ENCODE data around the gene TRIOBP.

TRIOBP gene

GRCh38 chr22:37806409-37807333 is 109.8 kb downstream of the TRIOBP start:
- DNase-seq (ENCODE audit: low spot score), result no peak

DNA sequence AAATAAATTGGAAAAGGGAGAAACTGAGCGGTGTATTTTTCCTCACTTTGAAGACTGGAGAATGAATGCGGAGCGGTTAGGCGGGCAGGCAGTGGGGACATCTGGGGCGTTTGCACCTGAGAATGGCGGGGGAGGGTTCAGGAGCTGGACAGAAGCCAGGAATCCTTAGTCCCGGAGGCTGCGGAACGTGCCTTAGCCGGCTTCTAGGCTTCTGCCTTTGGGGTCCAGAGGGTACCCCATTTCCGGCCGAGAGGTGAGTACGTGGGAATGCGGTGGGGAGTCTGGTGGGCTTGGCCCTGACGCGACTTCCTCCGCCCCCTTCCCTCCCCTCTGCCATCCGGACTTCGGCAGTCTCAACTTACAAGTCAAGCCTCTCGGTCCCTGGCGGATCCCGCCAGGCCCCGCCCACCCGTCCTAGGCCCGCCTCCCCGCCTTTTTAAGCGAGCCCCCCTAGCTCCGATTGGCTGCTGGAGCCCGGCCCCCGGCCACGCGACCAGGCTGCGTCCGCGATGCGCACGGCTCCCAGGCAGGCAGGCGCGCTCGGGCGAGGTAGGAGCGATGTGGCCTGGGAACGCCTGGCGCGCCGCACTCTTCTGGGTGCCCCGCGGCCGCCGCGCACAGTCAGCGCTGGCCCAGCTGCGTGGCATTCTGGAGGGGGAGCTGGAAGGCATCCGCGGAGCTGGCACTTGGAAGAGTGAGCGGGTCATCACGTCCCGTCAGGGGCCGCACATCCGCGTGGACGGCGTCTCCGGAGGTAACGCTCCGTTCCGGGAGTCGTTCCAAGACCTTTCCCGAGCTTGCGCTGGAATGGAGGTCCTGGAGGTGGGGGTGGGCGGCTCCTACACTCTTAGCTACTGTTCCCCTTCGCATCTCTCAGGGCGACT is 110.8 kb downstream of the TRIOBP start, which contains the start of gene GCAT:
GCAT (plus strand) TSS at position 525 of the 884 bp plus-strand sequence; CDS start at position 559, 34 bp downstream.
- peak; percentile 98 for DNase-seq (ENCODE audit: low spot score)

DNA sequence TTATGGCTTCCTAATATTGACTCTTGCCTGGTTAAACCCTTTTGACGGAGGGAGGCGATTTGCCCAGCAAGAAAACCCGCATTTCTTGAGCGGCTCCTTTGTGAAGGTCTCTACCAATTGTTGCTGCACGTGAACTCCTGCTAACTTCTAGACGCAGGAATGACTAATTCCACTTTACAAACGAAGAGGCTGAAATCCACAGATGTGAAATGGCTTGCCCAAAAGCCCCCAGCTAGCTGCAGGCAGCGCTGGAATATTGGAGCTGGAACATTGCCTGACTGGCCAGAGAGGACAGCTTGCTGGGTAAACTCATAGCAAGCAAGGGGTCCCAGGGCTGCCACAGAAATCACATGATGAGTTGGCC is 111.4 kb downstream of the TRIOBP start:
- no peak for DNase-seq (ENCODE audit: low spot score)

DNA sequence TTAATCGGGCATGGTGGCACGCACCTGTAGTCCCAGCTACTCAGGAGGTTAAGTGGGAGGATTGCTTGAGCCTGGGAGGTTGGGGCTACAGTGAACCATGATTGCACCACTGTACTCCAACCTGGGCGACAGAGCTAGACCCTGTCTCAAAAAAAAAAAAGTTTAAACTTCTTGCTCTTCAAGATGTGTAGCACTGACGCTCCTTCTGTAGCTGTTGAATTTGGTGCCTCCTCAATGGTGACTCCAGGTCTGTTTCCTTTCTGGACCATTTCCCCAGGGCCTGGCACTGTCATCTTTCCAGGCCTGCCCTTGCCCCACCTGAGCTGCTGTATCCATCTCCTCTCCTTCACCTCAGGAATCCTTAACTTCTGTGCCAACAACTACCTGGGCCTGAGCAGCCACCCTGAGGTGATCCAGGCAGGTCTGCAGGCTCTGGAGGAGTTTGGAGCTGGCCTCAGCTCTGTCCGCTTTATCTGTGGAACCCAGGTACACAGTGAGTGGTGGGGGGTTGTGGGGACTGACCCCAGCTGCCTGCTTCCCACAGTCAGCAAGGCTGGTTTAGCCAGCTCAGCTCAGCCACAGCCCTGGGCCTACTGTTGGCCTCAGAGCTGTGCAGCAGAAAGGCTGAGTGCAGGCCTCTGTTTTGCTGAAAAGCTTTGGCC is 113.0 kb downstream of the TRIOBP start:
- DNase-seq (ENCODE audit: low spot score), result no peak

- DNase-seq (ENCODE audit: low spot score), result no peak
Observed at GRCh38 chr22:37811867-37812266, 115.0 kb downstream of the TRIOBP start.

- no peak for DNase-seq (ENCODE audit: low spot score)
Observed at GRCh38 chr22:37812869-37813678, 116.2 kb downstream of the TRIOBP start.

GRCh38 chr22:37815593-37815992 is 118.7 kb downstream of the TRIOBP start:
- DNase-seq (ENCODE audit: low spot score), result no peak

GRCh38 chr22:37816543-37817180 is 119.8 kb downstream of the TRIOBP start:
- DNase-seq (ENCODE audit: low spot score), result no peak

GRCh38 chr22:37817705-37818408 is 121.0 kb downstream of the TRIOBP start:
- peak; percentile 92 for DNase-seq (ENCODE audit: low spot score)

GRCh38 chr22:37818409-37819104 is 121.7 kb downstream of the TRIOBP start:
- DNase-seq (ENCODE audit: low spot score), result peak; percentile 88

DNA sequence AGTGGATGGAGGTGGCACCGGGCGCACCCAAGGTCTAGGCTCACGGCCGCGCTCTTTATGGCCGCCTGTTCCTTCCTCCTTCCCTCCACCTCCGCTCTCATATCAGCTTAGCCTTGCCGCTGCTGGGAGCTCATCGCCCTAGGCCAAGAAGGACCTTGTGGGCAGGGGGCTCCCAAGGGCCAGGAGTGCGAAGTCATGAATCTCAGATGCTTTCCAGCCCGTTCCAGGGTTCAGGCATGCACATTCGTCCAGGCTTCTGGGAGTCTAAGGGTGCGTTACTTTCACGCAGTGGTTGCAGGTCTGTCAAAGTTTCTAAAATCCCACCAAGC is 122.2 kb downstream of the TRIOBP start:
- no peak for DNase-seq (ENCODE audit: low spot score)

- DNase-seq (ENCODE audit: low spot score), result no peak
Observed at GRCh38 chr22:37820350-37820749, 123.5 kb downstream of the TRIOBP start.

DNA sequence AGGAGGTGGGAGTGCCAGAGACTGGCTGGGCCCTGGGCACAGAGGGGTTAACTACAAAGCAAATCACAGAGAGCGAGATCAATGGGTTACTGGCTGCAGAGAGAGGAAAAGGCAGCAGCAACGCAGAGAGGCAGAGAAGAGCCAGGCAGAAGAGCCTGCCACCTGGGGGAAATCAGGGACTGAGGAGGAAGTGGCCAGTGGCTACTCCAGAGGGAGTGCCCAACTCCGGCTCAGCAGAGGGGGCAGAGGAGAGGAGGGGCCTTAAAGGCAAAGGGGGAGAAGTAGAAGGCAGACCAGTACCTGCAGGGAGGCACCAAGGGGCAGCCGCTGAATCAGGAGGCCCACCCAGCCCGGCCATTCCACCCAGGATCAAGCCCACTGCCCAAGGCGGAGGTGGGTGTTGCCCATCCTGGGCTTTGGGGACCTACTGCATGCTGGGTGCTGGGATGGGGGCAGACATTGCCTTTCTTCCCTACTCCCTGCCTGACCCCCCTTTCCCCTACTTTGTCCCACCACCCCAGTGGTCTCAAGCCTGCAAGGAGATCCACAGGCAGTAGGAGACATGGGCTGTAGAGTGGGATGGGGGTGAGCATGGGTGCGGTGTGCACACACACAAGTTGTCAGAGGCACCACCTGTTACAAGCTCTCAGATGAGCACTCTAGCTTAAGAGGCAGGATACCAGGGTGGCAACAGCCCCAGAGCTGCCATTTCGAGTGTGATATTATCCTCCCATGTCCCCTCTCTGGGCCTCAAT is 125.4 kb downstream of the TRIOBP start:
- no peak for DNase-seq (ENCODE audit: low spot score)

DNA sequence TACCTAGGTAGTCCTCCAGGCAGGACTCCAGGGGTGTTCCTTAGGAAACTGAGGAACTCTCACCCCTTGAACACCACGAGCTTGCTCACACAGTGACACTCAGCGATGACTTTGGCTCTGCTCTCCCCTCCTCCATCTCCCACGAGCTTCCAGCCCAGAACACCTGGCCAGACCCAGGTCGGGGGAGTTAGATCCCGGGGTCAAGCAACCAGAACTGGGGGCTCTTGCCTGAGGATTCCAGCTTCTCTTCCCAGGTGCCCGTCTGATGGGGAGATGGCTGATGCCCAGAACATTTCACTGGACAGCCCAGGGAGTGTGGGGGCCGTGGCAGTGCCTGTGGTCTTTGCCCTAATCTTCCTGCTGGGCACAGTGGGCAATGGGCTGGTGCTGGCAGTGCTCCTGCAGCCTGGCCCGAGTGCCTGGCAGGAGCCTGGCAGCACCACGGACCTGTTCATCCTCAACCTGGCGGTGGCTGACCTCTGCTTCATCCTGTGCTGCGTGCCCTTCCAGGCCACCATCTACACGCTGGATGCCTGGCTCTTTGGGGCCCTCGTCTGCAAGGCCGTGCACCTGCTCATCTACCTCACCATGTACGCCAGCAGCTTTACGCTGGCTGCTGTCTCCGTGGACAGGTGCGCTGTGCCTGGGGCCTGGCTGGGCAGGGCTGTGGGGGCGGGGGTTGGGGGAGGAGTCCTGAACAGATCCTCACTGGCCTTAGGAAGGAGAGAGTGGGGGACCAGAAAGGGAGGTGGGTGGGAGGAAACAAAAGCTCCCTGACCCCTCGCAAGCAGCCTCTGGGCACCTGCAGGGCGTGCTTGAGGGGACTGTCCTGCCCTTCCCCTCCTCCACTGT is 126.5 kb downstream of the TRIOBP start, which contains the start of gene GALR3:
GALR3 (plus strand) TSS at position 249 of the 852 bp plus-strand sequence; CDS start at position 274, 25 bp downstream.
- no peak for DNase-seq (ENCODE audit: low spot score)

DNA sequence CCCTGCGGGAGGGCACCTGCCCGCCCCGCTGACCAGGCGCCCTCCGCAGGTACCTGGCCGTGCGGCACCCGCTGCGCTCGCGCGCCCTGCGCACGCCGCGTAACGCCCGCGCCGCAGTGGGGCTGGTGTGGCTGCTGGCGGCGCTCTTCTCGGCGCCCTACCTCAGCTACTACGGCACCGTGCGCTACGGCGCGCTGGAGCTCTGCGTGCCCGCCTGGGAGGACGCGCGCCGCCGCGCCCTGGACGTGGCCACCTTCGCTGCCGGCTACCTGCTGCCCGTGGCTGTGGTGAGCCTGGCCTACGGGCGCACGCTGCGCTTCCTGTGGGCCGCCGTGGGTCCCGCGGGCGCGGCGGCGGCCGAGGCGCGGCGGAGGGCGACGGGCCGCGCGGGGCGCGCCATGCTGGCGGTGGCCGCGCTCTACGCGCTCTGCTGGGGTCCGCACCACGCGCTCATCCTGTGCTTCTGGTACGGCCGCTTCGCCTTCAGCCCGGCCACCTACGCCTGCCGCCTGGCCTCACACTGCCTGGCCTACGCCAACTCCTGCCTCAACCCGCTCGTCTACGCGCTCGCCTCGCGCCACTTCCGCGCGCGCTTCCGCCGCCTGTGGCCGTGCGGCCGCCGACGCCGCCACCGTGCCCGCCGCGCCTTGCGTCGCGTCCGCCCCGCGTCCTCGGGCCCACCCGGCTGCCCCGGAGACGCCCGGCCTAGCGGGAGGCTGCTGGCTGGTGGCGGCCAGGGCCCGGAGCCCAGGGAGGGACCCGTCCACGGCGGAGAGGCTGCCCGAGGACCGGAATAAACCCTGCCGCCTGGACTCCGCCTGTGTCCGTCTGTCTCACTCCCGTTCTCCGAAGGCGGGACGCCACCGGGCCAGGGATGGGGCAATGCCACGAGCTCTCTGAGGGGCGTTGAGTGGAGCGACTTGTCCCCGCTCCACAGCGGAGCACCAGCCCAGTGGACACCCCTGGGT is 128.1 kb downstream of the TRIOBP start:
- no peak for DNase-seq (ENCODE audit: low spot score)
